PFSK-1 (cell line): ENCODE measurements around the gene CCSER1.

Experiments
- REST ChIP-seq, 2 experiments: IDR thresholded peaks; 2 replicates each; pipeline versions ENCODE4 v1.6.1 to v1.8.0; 2011 to 2012; ENCODE audit warnings: low read depth in 2 of 2, low read length in 2 of 2, control low read depth in 1 of 2, inconsistent platforms in 1 of 2, mild to moderate bottlenecking in 1 of 2, moderate library complexity in 1 of 2; ENCODE audit not compliant: insufficient read depth in 1 of 2
- SIN3A ChIP-seq: IDR thresholded peaks from 2 replicates; pipeline ENCODE4 v1.6.1; 2012; ENCODE audit warnings: mild to moderate bottlenecking, low read length, moderate library complexity, borderline replicate concordance; ENCODE audit not compliant: insufficient read depth

- TF ChIP-seq SIN3A (no peak), REST (IDR thresholded peaks at IDR 0.05; ENCODE audit: insufficient read depth in 1 of 2, low read depth in 2 of 2, low read length in 2 of 2) (no peak)
These were observed 1161.6 kb downstream of the CCSER1 start for GRCh38 chr4:91288702-91289311.
